H1 (cell line): ENCODE data around the gene HIVEP2. TPM values are rescaled to one million over a fixed set of nuclear protein-coding genes. Genes with fewer than 3 reads are reported as not detected.

Experiments used
- CTCF ChIA-PET: fragments of 300-600 bp; sonication (Branson Sonifier 250); formaldehyde crosslinking; loops from one replicate; lab custom pipeline; 2021; ENCODE audit not compliant: partially characterized antibody; lab: Charles Lee
- POLR2A ChIA-PET: fragments of 300-600 bp; sonication (Branson Sonifier 250); formaldehyde crosslinking; loops from one replicate; lab custom pipeline; 2021; ENCODE audit warnings: inconsistent platforms; ENCODE audit not compliant: partially characterized antibody; lab: Charles Lee
- DNase-seq, 2 experiments: peaks; one replicate each; pipeline versions ENCODE4 v3.0.0 to v3.0.0-alpha.2; 2010 to 2022; ENCODE audit warnings: low spot score in 2 of 2, low read depth in 1 of 2, mixed read lengths in 1 of 2
- FAIRE-seq: peaks from 2 replicates; lab custom pipeline; 2011; peaks lifted over from hg19 to GRCh38; lab: Jason Lieb, UNC
- H2AFZ ChIP-seq: 2 replicates; pipeline ENCODE4 v1.8.1; 2012; ENCODE audit warnings: low read length, inconsistent platforms
- H2AK5ac ChIP-seq: 2 replicates; pipeline ENCODE4 v1.6.1; 2013; ENCODE audit warnings: low read depth, low read length
- H2BK120ac ChIP-seq: replicated peaks from 2 replicates; pipeline ENCODE3; 2013; ENCODE audit warnings: low read depth, low read length, inconsistent platforms
- H2BK12ac ChIP-seq: 2 replicates; pipeline ENCODE4 v1.6.1; 2013; ENCODE audit warnings: low read depth, low read length
- H2BK15ac ChIP-seq: 2 replicates; pipeline ENCODE4 v1.6.1; 2013; ENCODE audit warnings: low read length
- H2BK20ac ChIP-seq: 2 replicates; pipeline ENCODE4 v1.6.1; 2013; ENCODE audit warnings: low read length
- H2BK5ac ChIP-seq: 2 replicates; pipeline ENCODE4 v1.6.1; 2013; ENCODE audit warnings: low read depth, low read length
- H3K14ac ChIP-seq: 2 replicates; pipeline ENCODE4 v1.6.1; 2013; ENCODE audit warnings: inconsistent platforms; ENCODE audit not compliant: insufficient read length
- H3K18ac ChIP-seq: 2 replicates; pipeline ENCODE4 v1.6.1; 2013; ENCODE audit warnings: low read length; ENCODE audit errors: extremely low read depth
- H3K23ac ChIP-seq: 2 replicates; pipeline ENCODE4 v1.6.1; 2013; ENCODE audit warnings: inconsistent platforms; ENCODE audit not compliant: insufficient read length
- H3K23me2 ChIP-seq: 2 replicates; pipeline ENCODE4 v1.6.1; 2013; ENCODE audit warnings: low read depth, low read length
- H3K27ac ChIP-seq: 2 replicates; pipeline ENCODE4 v1.6.1; 2011; ENCODE audit warnings: low read depth, low read length, inconsistent platforms
- H3K27me3 ChIP-seq, 4 experiments: replicated peaks in 1 of 4; 1 replicate in 1 of 4; 2 replicates in 3 of 4; pipeline versions ENCODE4 v1.6.1 to v1.8.1; 2011 to 2013; ENCODE audit warnings: low read length in 3 of 4, mild to moderate bottlenecking in 3 of 4, inconsistent platforms in 2 of 4, mixed read lengths in 2 of 4, moderate library complexity in 1 of 4; ENCODE audit not compliant: control insufficient read depth in 3 of 4, insufficient read depth in 3 of 4; ENCODE audit errors: extremely low read depth in 1 of 4
- H3K36me3 ChIP-seq, 4 experiments: 2 replicates each; pipeline versions ENCODE4 v1.6.1 to v1.8.1; 2011 to 2013; ENCODE audit warnings: mild to moderate bottlenecking in 4 of 4, low read length in 3 of 4, moderate library complexity in 2 of 4, control low read depth in 1 of 4, inconsistent platforms in 1 of 4; ENCODE audit not compliant: insufficient read depth in 4 of 4, control insufficient read depth in 2 of 4
- H3K4ac ChIP-seq: replicated peaks from 2 replicates; pipeline ENCODE3; 2013; ENCODE audit warnings: low read length, low read depth, mixed read lengths, inconsistent platforms; ENCODE audit not compliant: insufficient read length
- H3K4me1 ChIP-seq, 4 experiments: replicated peaks in 1 of 4; 1 replicate in 1 of 4; 2 replicates in 3 of 4; pipeline versions ENCODE4 v1.6.1 to v1.8.1; 2011 to 2013; ENCODE audit warnings: low read length in 3 of 4, inconsistent platforms in 2 of 4, mixed read lengths in 1 of 4; ENCODE audit not compliant: insufficient read depth in 4 of 4, control insufficient read depth in 3 of 4
- H3K4me2 ChIP-seq, 2 experiments: 2 replicates each; pipeline versions ENCODE4 v1.6.1 to v1.8.1; 2011 to 2013; ENCODE audit warnings: low read depth in 2 of 2, low read length in 2 of 2, control low read depth in 1 of 2, inconsistent platforms in 1 of 2, mild to moderate bottlenecking in 1 of 2; ENCODE audit not compliant: insufficient read depth in 1 of 2
- H3K4me3 ChIP-seq, 4 experiments: fragments of 200-600, 300-600 bp in 1 of 4; sonication (generic), shearing (Covaris generic), sonication (Bioruptor Twin) in 1 of 4; 2 replicates each; pipeline versions ENCODE4 v1.5.1 to v1.8.1; 2011 to 2016; ENCODE audit warnings: low read length in 4 of 4, low read depth in 3 of 4, control low read depth in 2 of 4, inconsistent platforms in 2 of 4, mild to moderate bottlenecking in 2 of 4, mixed read lengths in 1 of 4, moderate library complexity in 1 of 4; ENCODE audit not compliant: insufficient read depth in 2 of 4; ENCODE audit errors: extremely low read depth in 1 of 4
- H3K56ac ChIP-seq: replicated peaks from 2 replicates; pipeline ENCODE3; 2013; ENCODE audit warnings: low read depth, mild to moderate bottlenecking, mixed read lengths, low read length, inconsistent platforms; ENCODE audit not compliant: insufficient read length
- H3K79me1 ChIP-seq: 2 replicates; pipeline ENCODE4 v1.6.1; 2013; ENCODE audit warnings: low read depth, low read length, control low read depth
- H3K79me2 ChIP-seq, 2 experiments: 2 replicates each; pipeline versions ENCODE4 v1.6.1 to v1.8.1; 2012 to 2013; ENCODE audit warnings: low read length in 2 of 2, mild to moderate bottlenecking in 2 of 2, inconsistent platforms in 1 of 2; ENCODE audit not compliant: insufficient read depth in 2 of 2, control insufficient read depth in 1 of 2
- H3K9ac ChIP-seq, 4 experiments: replicated peaks in 1 of 4; 1 replicate in 1 of 4; 2 replicates in 3 of 4; pipeline versions ENCODE4 v1.6.1 to v1.8.1; 2011 to 2013; ENCODE audit warnings: low read depth in 3 of 4, low read length in 3 of 4, control low read depth in 2 of 4, mild to moderate bottlenecking in 2 of 4, moderate library complexity in 2 of 4, inconsistent platforms in 1 of 4; ENCODE audit errors: extremely low read depth in 1 of 4
- H3K9me3 ChIP-seq, 2 experiments: 2 replicates each; pipeline versions ENCODE4 v1.6.1 to v1.8.1; 2012 to 2013; ENCODE audit warnings: mild to moderate bottlenecking in 2 of 2, moderate library complexity in 2 of 2, control low read depth in 1 of 2, inconsistent platforms in 1 of 2, low read depth in 1 of 2, low read length in 1 of 2, mixed read lengths in 1 of 2; ENCODE audit not compliant: insufficient read depth in 2 of 2
- H4K20me1 ChIP-seq, 2 experiments: replicated peaks in 1 of 2; 2 replicates each; pipeline versions ENCODE3 to v1.8.1; 2011 to 2013; ENCODE audit warnings: inconsistent platforms in 2 of 2, low read length in 2 of 2, mild to moderate bottlenecking in 1 of 2; ENCODE audit not compliant: insufficient read depth in 2 of 2, control insufficient read depth in 1 of 2
- H4K5ac ChIP-seq: 2 replicates; pipeline ENCODE4 v1.6.1; 2013; ENCODE audit warnings: low read length, low read depth, mixed read lengths, inconsistent platforms; ENCODE audit not compliant: insufficient read length
- H4K8ac ChIP-seq: 2 replicates; pipeline ENCODE4 v1.8.0; 2013; ENCODE audit warnings: mild to moderate bottlenecking, moderate library complexity, low read length, inconsistent platforms; ENCODE audit not compliant: insufficient read depth; ENCODE audit errors: extremely low read depth
- H4K91ac ChIP-seq: replicated peaks from 2 replicates; pipeline ENCODE3; 2013; ENCODE audit warnings: low read length, mixed read lengths, inconsistent platforms; ENCODE audit not compliant: insufficient read length
- EZH2 ChIP-seq: fragments of 200-600 bp; sonication (generic); IDR thresholded peaks from 2 replicates; pipeline ENCODE4 v1.7.1; 2012; ENCODE audit warnings: low read depth, mild to moderate bottlenecking, moderate library complexity, low read length, inconsistent platforms; ENCODE audit not compliant: severe bottlenecking
- HDAC2 ChIP-seq, 2 experiments: fragments of 300-600 bp in 1 of 2; sonication (generic) in 1 of 2; IDR thresholded peaks; 2 replicates each; pipeline ENCODE4 v1.6.1; 2011 to 2012; ENCODE audit warnings: low read depth in 2 of 2, low read length in 2 of 2, mild to moderate bottlenecking in 2 of 2, moderate library complexity in 2 of 2, borderline replicate concordance in 1 of 2, inconsistent platforms in 1 of 2
- POLR2A ChIP-seq, 2 experiments: IDR thresholded peaks; 1 replicate in 1 of 2; 2 replicates in 1 of 2; pipeline ENCODE4 v1.6.1; 2011; ENCODE audit warnings: low read depth in 2 of 2, low read length in 2 of 2, mild to moderate bottlenecking in 2 of 2; ENCODE audit errors: control extremely low read depth in 1 of 2
- POLR2AphosphoS5 ChIP-seq: IDR thresholded peaks from 2 replicates; pipeline ENCODE4 v1.6.1; 2011; ENCODE audit warnings: low read depth, low read length
- RAD21 ChIP-seq, 2 experiments: IDR thresholded peaks in 1 of 2; conservative IDR thresholded peaks in 1 of 2; 2 replicates each; pipeline ENCODE4 v1.6.1; 2011; ENCODE audit warnings: low read depth in 2 of 2, low read length in 2 of 2, improper control_type of control experiment in 1 of 2, inconsistent platforms in 1 of 2, mild to moderate bottlenecking in 1 of 2, moderate library complexity in 1 of 2
- RXRA ChIP-seq: IDR thresholded peaks from 2 replicates; pipeline ENCODE4 v1.6.1; 2011; ENCODE audit warnings: low read depth, mild to moderate bottlenecking, low read length, moderate library complexity; ENCODE audit not compliant: insufficient read depth
- SAP30 ChIP-seq: fragments of 300-600 bp; sonication (generic); IDR thresholded peaks from 2 replicates; pipeline ENCODE4 v1.7.1; 2012; ENCODE audit warnings: low read length, moderate library complexity, mild to moderate bottlenecking, inconsistent platforms; ENCODE audit not compliant: insufficient read depth, insufficient replicate concordance
- SIX5 ChIP-seq: IDR thresholded peaks from 2 replicates; pipeline ENCODE4 v1.6.1; 2011; ENCODE audit warnings: mild to moderate bottlenecking, low read depth, low read length
- TCF12 ChIP-seq: IDR thresholded peaks from 2 replicates; pipeline ENCODE4 v1.6.1; 2011; ENCODE audit warnings: low read depth, mild to moderate bottlenecking, low read length
- YY1 ChIP-seq: IDR thresholded peaks from 2 replicates; pipeline ENCODE4 v1.6.1; 2011; ENCODE audit warnings: low read depth, mild to moderate bottlenecking, low read length
- WGBS, 2 experiments: shearing (Covaris generic) in 1 of 2; methylation state at CpG; one replicate each; pipeline versions ENCODE4 v1.1.6 to v1.1.7; 2013 to 2015; ENCODE audit warnings: low lambda C conversion rate in 2 of 2, mixed read lengths in 2 of 2, inconsistent platforms in 1 of 2, low coverage in 1 of 2, missing lambda C conversion rate in 1 of 2; ENCODE audit not compliant: insufficient replicate concordance in 2 of 2, insufficient coverage in 1 of 2, insufficient read length in 1 of 2; ENCODE audit errors: extremely low coverage in 1 of 2, missing lambda C conversion rate in 1 of 2; 5-methylcytosine and 5-hydroxymethylcytosine counted together
- polyA plus RNA-seq, 7 experiments: library from polyadenylated mRNA; depleted of rRNA in 3 of 7; stranded (reverse) in 5 of 7; unstranded in 2 of 7; fragments of >200 nt in 5 of 7; fragments of 200-250 nt in 2 of 7; gene quantifications; 1 replicate in 5 of 7; 2 replicates in 1 of 7; 4 replicates in 1 of 7; pipeline versions ENCODE4 v1.2.1 to v1.2.3, GENCODE V29; 2011 to 2013; ENCODE audit warnings: missing spikeins in 2 of 7, mixed read lengths in 2 of 7
- total RNA-seq: library from RNA; stranded (reverse); fragmentation: NEBNext Ultra II Directional; extraction: Animal tissue kit (Norgen Biotek cat#: 25700); gene quantifications from 2 replicates; pipeline ENCODE4 v1.2.1, GENCODE V29; 2021
- TF ChIP-seq, protein P1 (sequence below): IDR thresholded peaks from 2 replicates; pipeline ENCODE4 v1.6.1; 2012; ENCODE audit warnings: low read length, inconsistent platforms

The HIVEP2 gene
- total and polyA plus RNA-seq, 2 of the 8 experiments (the other 6 are each of a cell fraction or from before 2014, with no cell fraction given) = 2.2 to 6.1 TPM

DNA sequence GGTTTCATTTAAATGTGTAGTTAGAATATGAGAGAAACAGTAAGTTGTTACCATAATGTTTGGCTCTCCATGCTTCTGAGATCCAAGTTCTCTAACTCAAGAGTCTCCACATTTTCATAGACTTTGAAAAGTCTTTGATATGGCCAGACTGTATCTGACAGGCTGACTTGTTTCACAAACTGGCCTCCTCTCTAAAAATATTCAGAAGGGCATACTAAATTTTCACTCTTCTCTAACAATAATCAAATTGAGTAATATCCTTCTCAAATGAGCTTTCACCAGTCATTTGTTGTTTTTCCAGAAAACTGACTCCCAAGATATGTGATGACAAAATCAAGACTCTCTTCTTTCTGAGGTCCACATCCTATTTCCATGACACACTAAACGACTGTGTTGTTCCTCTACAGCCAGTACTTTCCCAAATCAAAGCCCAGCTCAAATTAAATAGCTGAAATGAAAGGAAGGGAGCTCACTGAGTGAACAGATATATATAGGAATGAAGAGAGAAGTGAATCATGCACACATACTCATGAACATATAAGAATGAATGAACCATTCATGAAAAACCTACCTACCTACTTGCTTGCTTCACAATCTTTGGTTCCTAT, 15.1 kb downstream of the HIVEP2 start:
- H3K4ac ChIP-seq = no peak overlapping the region
- H3K9me3 ChIP-seq = no peaks in the 10 kb centered on the region
- no peak overlapping the region for H2BK15ac ChIP-seq
- no peak overlapping the region for H3K9ac ChIP-seq
- H3K56ac ChIP-seq = no peak overlapping the region
- H3K4me3 ChIP-seq = no peak overlapping the region
- H2BK12ac ChIP-seq = no peak overlapping the region
- no peak overlapping the region for H3K4me2 ChIP-seq
- no peak overlapping the region for H2BK120ac ChIP-seq
- H4K8ac ChIP-seq = no peak overlapping the region
- peaks cover 0 to 13% of the 10 kb centered on the region in 2 experiments; a peak in 2 of 4 replicates for H3K79me2 ChIP-seq
- H2BK20ac ChIP-seq = no peak overlapping the region
- H4K91ac ChIP-seq = no peak overlapping the region
- DNase-seq (no peak), FAIRE-seq (no peak)
- peaks cover 0 to 3% of the 10 kb centered on the region in 2 experiments for H4K20me1 ChIP-seq
- H3K4me1 ChIP-seq = peaks cover 0 to 4% (median 0%) of the 10 kb centered on the region in 4 experiments; a peak in 2 of 7 replicates
- H3K36me3 ChIP-seq = no peaks in the 10 kb centered on the region
- no peak overlapping the region for H2AK5ac ChIP-seq
- no peaks in the 10 kb centered on the region; the same call in 1 of the 2 replicates for H3K79me1 ChIP-seq
- H2BK5ac ChIP-seq = no peak overlapping the region
- WGBS, 2 experiments = 80% methylated on average over 1 of the region's 1 CpG; no CpG with 5 or more reads in 1 of the 2 experiments
- H2AFZ ChIP-seq = no peak overlapping the region
- no peak overlapping the region for H3K14ac ChIP-seq
- H3K27ac ChIP-seq = no peak overlapping the region
- H3K18ac ChIP-seq = no peak overlapping the region
- H3K23ac ChIP-seq = no peak overlapping the region
- no peak overlapping the region for H4K5ac ChIP-seq
- ChIA-PET CTCF (interaction anchor here (0.6 to 2.7 kb wide), 4 partner anchors 10 to 81 kb away, joined by 3 to 11 read pairs (median 4); no protein-coding TSS in a partner anchor), POLR2A (no interaction called here)
- no peaks in the 10 kb centered on the region; the same call in 1 of the 2 replicates for H3K23me2 ChIP-seq
- no peaks in the 10 kb centered on the region; a peak in 1 of 7 replicates for H3K27me3 ChIP-seq
- TF ChIP-seq HDAC2 (IDR thresholded peaks at IDR 0.05; ENCODE audit: borderline replicate concordance in 1 of 2, low read depth in 2 of 2, low read length in 2 of 2) (no peak), SAP30 (no peak), SIX5 (no peak), RAD21 (IDR thresholded peaks at IDR 0.05 in 1 of 2, conservative IDR thresholded peaks at IDR 0.05 in 1 of 2; ENCODE audit: low read depth in 2 of 2, low read length in 2 of 2) (no peak), POLR2A (IDR thresholded peaks at IDR 0.05; ENCODE audit: control extremely low read depth in 1 of 2, low read depth in 2 of 2, low read length in 2 of 2) (no peak), POLR2AphosphoS5 (no peak), EZH2 (no peak), RXRA (no peak), TCF12 (no peak), YY1 (no peak)
- TF ChIP-seq, protein P1, sequence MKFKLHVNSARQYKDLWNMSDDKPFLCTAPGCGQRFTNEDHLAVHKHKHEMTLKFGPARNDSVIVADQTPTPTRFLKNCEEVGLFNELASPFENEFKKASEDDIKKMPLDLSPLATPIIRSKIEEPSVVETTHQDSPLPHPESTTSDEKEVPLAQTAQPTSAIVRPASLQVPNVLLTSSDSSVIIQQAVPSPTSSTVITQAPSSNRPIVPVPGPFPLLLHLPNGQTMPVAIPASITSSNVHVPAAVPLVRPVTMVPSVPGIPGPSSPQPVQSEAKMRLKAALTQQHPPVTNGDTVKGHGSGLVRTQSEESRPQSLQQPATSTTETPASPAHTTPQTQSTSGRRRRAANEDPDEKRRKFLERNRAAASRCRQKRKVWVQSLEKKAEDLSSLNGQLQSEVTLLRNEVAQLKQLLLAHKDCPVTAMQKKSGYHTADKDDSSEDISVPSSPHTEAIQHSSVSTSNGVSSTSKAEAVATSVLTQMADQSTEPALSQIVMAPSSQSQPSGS = no peak
